Neural cell (in vitro differentiated cells): ENCODE data around the gene EIF4B. TPM values are rescaled to one million over a fixed set of nuclear protein-coding genes. Genes with fewer than 3 reads are reported as not detected.

ENCODE experiments used
- H2AFZ ChIP-seq: fragments of 200-600, 300-800 bp; sonication (generic), shearing (Covaris generic); 2 replicates; pipeline ENCODE4 v1.6.0; 2014; ENCODE audit warnings: low read depth, mild to moderate bottlenecking, antibody characterized with exemption, low read length, moderate library complexity
- H3F3A ChIP-seq: fragments of 200-600 bp; shearing (Covaris generic); 2 replicates; pipeline ENCODE4 v1.6.1; 2016; ENCODE audit warnings: mild to moderate bottlenecking, moderate library complexity, mixed read lengths, antibody characterized with exemption, low read length; ENCODE audit not compliant: insufficient read depth, poor library complexity, severe bottlenecking
- H3K27ac ChIP-seq: fragments of 200-600, 300-800 bp; sonication (generic), shearing (Covaris generic); 2 replicates; pipeline ENCODE4 v1.5.1; 2014; ENCODE audit warnings: mild to moderate bottlenecking, low read length, moderate library complexity
- H3K27me3 ChIP-seq: fragments of 300-800, 200-600 bp; sonication (generic), shearing (Covaris generic); 2 replicates; pipeline ENCODE4 v1.6.0; 2014; ENCODE audit warnings: mild to moderate bottlenecking, low read depth, low read length, moderate library complexity; ENCODE audit not compliant: insufficient read depth
- H3K36me3 ChIP-seq: fragments of 300-800, 200-600 bp; sonication (generic), shearing (Covaris generic); 2 replicates; pipeline ENCODE4 v1.5.1; 2014; ENCODE audit warnings: mild to moderate bottlenecking, antibody characterized with exemption, low read length, moderate library complexity; ENCODE audit not compliant: insufficient read depth
- H3K4me2 ChIP-seq: fragments of 300-800, 200-600 bp; sonication (generic), shearing (Covaris generic); 2 replicates; pipeline ENCODE4 v1.6.0; 2014; ENCODE audit warnings: mild to moderate bottlenecking, low read length
- H3K4me3 ChIP-seq: fragments of 300-800, 200-600 bp; sonication (generic), shearing (Covaris generic); 2 replicates; pipeline ENCODE4 v1.5.1; 2014; ENCODE audit warnings: mild to moderate bottlenecking, low read length, moderate library complexity
- H3K79me2 ChIP-seq: fragments of 200-600 bp; shearing (Covaris generic); replicated peaks from 2 replicates; pipeline ENCODE4 v1.6.0; 2014; ENCODE audit warnings: mild to moderate bottlenecking, low read length, moderate library complexity; ENCODE audit not compliant: insufficient read depth
- H3K9ac ChIP-seq: fragments of 300-800, 200-600 bp; sonication (generic), shearing (Covaris generic); 2 replicates; pipeline ENCODE4 v1.6.1; 2016; ENCODE audit warnings: mild to moderate bottlenecking, low read length, mixed read lengths
- H3K9me2 ChIP-seq: fragments of 200-600 bp; shearing (Covaris generic); 2 replicates; pipeline ENCODE4 v1.6.1; 2016; ENCODE audit warnings: mild to moderate bottlenecking, low read length, mixed read lengths; ENCODE audit not compliant: insufficient read depth
- H3K9me3 ChIP-seq: fragments of 200-600, 300-800 bp; sonication (generic), shearing (Covaris generic); 2 replicates; pipeline ENCODE4 v1.6.1; 2016; ENCODE audit warnings: mild to moderate bottlenecking, mixed run types, low read length, moderate library complexity, mixed read lengths
- H4K20me1 ChIP-seq: fragments of 200-600 bp; shearing (Covaris generic); 2 replicates; pipeline ENCODE4 v1.6.1; 2016; ENCODE audit warnings: mild to moderate bottlenecking, mixed run types; ENCODE audit not compliant: insufficient read depth
- CTCF ChIP-seq: fragments of 450-650 bp; IDR thresholded peaks from 2 replicates; pipeline ENCODE4 v1.5.1; 2014; ENCODE audit warnings: antibody characterized with exemption, mild to moderate bottlenecking, moderate library complexity; ENCODE audit not compliant: poor library complexity, severe bottlenecking
- EP300 ChIP-seq: fragments of 450-650 bp; conservative IDR thresholded peaks from 2 replicates; pipeline ENCODE4 v1.6.1; 2014; ENCODE audit warnings: antibody characterized with exemption, mild to moderate bottlenecking, moderate library complexity; ENCODE audit not compliant: poor library complexity, severe bottlenecking
- EZH2 ChIP-seq: fragments of 200-600, 300-800 bp; shearing (Covaris generic), sonication (generic); IDR thresholded peaks from 2 replicates; pipeline ENCODE4 v1.6.1; 2014; ENCODE audit warnings: antibody characterized with exemption, low read length, borderline replicate concordance, mild to moderate bottlenecking; ENCODE audit not compliant: insufficient read depth, poor library complexity, severe bottlenecking
- MXI1 ChIP-seq: fragments of 450-650 bp; conservative IDR thresholded peaks from 2 replicates; pipeline ENCODE4 v1.6.1; 2014; ENCODE audit warnings: antibody characterized with exemption, mild to moderate bottlenecking; ENCODE audit not compliant: poor library complexity, severe bottlenecking
- POLR2AphosphoS5 ChIP-seq: IDR thresholded peaks from 2 replicates; pipeline ENCODE4 v1.6.1; 2012
- RAD21 ChIP-seq: fragments of 450-650 bp; conservative IDR thresholded peaks from 2 replicates; pipeline ENCODE4 v1.6.1; 2014; ENCODE audit warnings: antibody characterized with exemption, mild to moderate bottlenecking, moderate library complexity
- SMC3 ChIP-seq: fragments of 450-650 bp; conservative IDR thresholded peaks from 2 replicates; pipeline ENCODE4 v1.6.1; 2014; ENCODE audit warnings: antibody characterized with exemption, mild to moderate bottlenecking, moderate library complexity; ENCODE audit not compliant: poor library complexity
- TAF1 ChIP-seq: IDR thresholded peaks from 2 replicates; pipeline ENCODE4 v1.6.1; 2012; ENCODE audit warnings: low read depth
- polyA plus RNA-seq: library from polyadenylated mRNA; depleted of rRNA; stranded (reverse); fragments of >200 nt; gene quantifications from 2 replicates; pipeline ENCODE4 v1.2.3, GENCODE V29; 2014
- TF ChIP-seq, protein P1 (sequence below): IDR thresholded peaks from 2 replicates; pipeline ENCODE4 v1.6.1; 2012; ENCODE audit warnings: borderline replicate concordance

EIF4B gene
- polyA plus RNA-seq, 1 donor from 2014 or later: 333 TPM

GRCh38 chr12:53048033-53048779 lies 42.0 kb downstream of the EIF4B start:
- no peaks in the 10 kb centered on the region for H3K79me2 ChIP-seq
- H3K4me2 ChIP-seq: no peak overlapping the region
- H3K9me2 ChIP-seq: no peaks in the 10 kb centered on the region
- H3K36me3 ChIP-seq: no peaks in the 10 kb centered on the region
- H3K27me3 ChIP-seq: no peaks in the 10 kb centered on the region
- peak overlapping the region; percentile 60 for H3K4me3 ChIP-seq
- H2AFZ ChIP-seq: no peak overlapping the region
- no peaks in the 10 kb centered on the region for H3F3A ChIP-seq
- H3K27ac ChIP-seq: no peak overlapping the region
- no peaks in the 10 kb centered on the region for H4K20me1 ChIP-seq
- TF ChIP-seq MXI1 (no peak), POLR2AphosphoS5 (no peak), RAD21 (no peak)
- H3K9me3 ChIP-seq: no peaks in the 10 kb centered on the region
- peak overlapping the region; percentile 62 for H3K9ac ChIP-seq

DNA sequence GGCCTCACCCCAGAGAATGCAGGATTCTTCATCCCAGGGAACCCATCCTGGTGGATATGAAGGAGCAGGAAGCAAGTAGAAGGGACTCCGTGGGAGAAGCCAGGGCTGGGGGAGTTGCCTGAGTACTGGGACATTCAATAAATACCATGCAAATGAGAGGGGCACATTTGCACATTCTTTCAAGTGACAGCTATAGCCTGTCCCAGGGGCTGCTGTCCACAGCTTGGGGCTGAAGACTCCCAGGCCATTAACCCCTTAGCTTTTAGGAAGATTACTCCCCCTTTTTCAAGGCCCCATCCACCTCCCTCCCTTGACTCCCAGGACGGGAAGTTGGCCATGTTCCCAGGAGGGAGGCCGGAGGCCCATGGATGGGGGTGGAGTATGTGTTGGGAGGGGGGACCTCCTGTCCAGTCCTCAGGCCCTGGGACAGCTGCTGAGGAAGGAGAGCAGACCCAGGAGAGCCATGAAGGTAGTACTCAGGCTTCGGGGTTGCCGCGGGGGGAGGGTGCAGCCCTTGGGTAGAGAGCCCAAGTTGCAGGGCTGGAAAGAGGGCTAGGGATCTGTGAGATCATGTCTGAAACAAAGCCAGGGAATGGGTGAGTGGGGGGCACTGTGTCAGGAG lies 42.6 kb downstream of the EIF4B start:
- Histone ChIP-seq H3K9ac (no peak overlapping the region), H2AFZ (no peak overlapping the region), H3K36me3 (no peaks in the 10 kb centered on the region), H3F3A (no peaks in the 10 kb centered on the region), H4K20me1 (no peaks in the 10 kb centered on the region), H3K9me2 (no peaks in the 10 kb centered on the region), H3K4me3 (no peak overlapping the region), H3K79me2 (no peaks in the 10 kb centered on the region), H3K4me2 (no peak overlapping the region), H3K27me3 (no peaks in the 10 kb centered on the region), H3K9me3 (no peaks in the 10 kb centered on the region), H3K27ac (no peak overlapping the region)
- TF ChIP-seq CTCF (no peak), RAD21 (no peak), MXI1 (no peak), POLR2AphosphoS5 (no peak), EP300 (no peak), SMC3 (no peak), EZH2 (no peak), TAF1 (no peak)
- TF ChIP-seq, protein P1, sequence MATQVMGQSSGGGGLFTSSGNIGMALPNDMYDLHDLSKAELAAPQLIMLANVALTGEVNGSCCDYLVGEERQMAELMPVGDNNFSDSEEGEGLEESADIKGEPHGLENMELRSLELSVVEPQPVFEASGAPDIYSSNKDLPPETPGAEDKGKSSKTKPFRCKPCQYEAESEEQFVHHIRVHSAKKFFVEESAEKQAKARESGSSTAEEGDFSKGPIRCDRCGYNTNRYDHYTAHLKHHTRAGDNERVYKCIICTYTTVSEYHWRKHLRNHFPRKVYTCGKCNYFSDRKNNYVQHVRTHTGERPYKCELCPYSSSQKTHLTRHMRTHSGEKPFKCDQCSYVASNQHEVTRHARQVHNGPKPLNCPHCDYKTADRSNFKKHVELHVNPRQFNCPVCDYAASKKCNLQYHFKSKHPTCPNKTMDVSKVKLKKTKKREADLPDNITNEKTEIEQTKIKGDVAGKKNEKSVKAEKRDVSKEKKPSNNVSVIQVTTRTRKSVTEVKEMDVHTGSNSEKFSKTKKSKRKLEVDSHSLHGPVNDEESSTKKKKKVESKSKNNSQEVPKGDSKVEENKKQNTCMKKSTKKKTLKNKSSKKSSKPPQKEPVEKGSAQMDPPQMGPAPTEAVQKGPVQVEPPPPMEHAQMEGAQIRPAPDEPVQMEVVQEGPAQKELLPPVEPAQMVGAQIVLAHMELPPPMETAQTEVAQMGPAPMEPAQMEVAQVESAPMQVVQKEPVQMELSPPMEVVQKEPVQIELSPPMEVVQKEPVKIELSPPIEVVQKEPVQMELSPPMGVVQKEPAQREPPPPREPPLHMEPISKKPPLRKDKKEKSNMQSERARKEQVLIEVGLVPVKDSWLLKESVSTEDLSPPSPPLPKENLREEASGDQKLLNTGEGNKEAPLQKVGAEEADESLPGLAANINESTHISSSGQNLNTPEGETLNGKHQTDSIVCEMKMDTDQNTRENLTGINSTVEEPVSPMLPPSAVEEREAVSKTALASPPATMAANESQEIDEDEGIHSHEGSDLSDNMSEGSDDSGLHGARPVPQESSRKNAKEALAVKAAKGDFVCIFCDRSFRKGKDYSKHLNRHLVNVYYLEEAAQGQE: no peak
